BE2C (cell line): ENCODE measurements around the gene LARP4B.

Experiments used
- DNase-seq: peaks from one replicate; pipeline ENCODE4 v3.0.0-alpha.2; 2020
- H3K27me3 ChIP-seq: fragments of 250-450 bp; sonication (Bioruptor Pico); 2 replicates; pipeline ENCODE4 v1.5.1; 2020; ENCODE audit warnings: mild to moderate bottlenecking
- H3K36me3 ChIP-seq: fragments of 250-450 bp; sonication (Bioruptor Pico); 2 replicates; pipeline ENCODE4 v1.5.1; 2020; ENCODE audit warnings: mild to moderate bottlenecking
- H3K4me1 ChIP-seq: fragments of 250-450 bp; sonication (Bioruptor Pico); 2 replicates; pipeline ENCODE4 v1.5.1; 2020
- H3K4me3 ChIP-seq: 2 replicates; pipeline ENCODE4 v1.5.1; 2011; ENCODE audit warnings: low read depth, low read length
- H3K9me3 ChIP-seq: fragments of 250-450 bp; sonication (Bioruptor Pico); 2 replicates; pipeline ENCODE4 v1.5.1; 2020
- CTCF ChIP-seq: IDR thresholded peaks from 2 replicates; pipeline ENCODE4 v1.5.1; 2012; ENCODE audit warnings: mild to moderate bottlenecking, low read depth, low read length

LARP4B gene

GRCh38 chr10:855671-856070 lies 75.8 kb downstream of the LARP4B start:
- Histone ChIP-seq H3K36me3 (peaks cover 25% of the 10 kb centered on the region; the same call in 1 of the 2 replicates), H3K27me3 (no peaks in the 10 kb centered on the region), H3K4me3 (no peak overlapping the region), H3K4me1 (no peaks in the 10 kb centered on the region), H3K9me3 (no peaks in the 10 kb centered on the region)
- TF ChIP-seq CTCF: no peak
- DNase-seq: no peak

GRCh38 chr10:855079-855478 lies 76.4 kb downstream of the LARP4B start:
- no peak overlapping the region for H3K4me3 ChIP-seq
- no peak for DNase-seq
- H3K27me3 ChIP-seq: no peaks in the 10 kb centered on the region
- TF ChIP-seq CTCF: no peak
- no peaks in the 10 kb centered on the region for H3K9me3 ChIP-seq
- no peaks in the 10 kb centered on the region for H3K4me1 ChIP-seq
- peaks cover 19% of the 10 kb centered on the region for H3K36me3 ChIP-seq

GRCh38 chr10:853017-853416 lies 78.5 kb downstream of the LARP4B start:
- DNase-seq: no peak
- no peaks in the 10 kb centered on the region for H3K27me3 ChIP-seq
- H3K4me3 ChIP-seq: no peak overlapping the region
- H3K36me3 ChIP-seq: peaks cover 19% of the 10 kb centered on the region
- TF ChIP-seq CTCF: no peak
- H3K9me3 ChIP-seq: no peaks in the 10 kb centered on the region
- no peaks in the 10 kb centered on the region for H3K4me1 ChIP-seq

GRCh38 chr10:852386-852785 lies 79.1 kb downstream of the LARP4B start:
- Histone ChIP-seq H3K9me3 (no peaks in the 10 kb centered on the region), H3K27me3 (no peaks in the 10 kb centered on the region), H3K4me3 (no peak overlapping the region), H3K36me3 (peaks cover 23% of the 10 kb centered on the region), H3K4me1 (no peaks in the 10 kb centered on the region)
- DNase-seq: no peak
- no peak for TF ChIP-seq CTCF

- no peak for TF ChIP-seq CTCF
- DNase-seq: no peak
- H3K36me3 ChIP-seq: peaks cover 20% of the 10 kb centered on the region
These were observed 79.6 kb downstream of the LARP4B start for GRCh38 chr10:851901-852300.

GRCh38 chr10:850093-850492 lies 81.4 kb downstream of the LARP4B start:
- no peak for TF ChIP-seq CTCF
- no peak for DNase-seq
- Histone ChIP-seq H3K4me3 (no peak overlapping the region), H3K9me3 (no peaks in the 10 kb centered on the region), H3K27me3 (no peaks in the 10 kb centered on the region), H3K4me1 (no peaks in the 10 kb centered on the region), H3K36me3 (peaks cover 14% of the 10 kb centered on the region)

More at GRCh38 chr10:851901-852300, 79.6 kb downstream of the LARP4B start:
- Histone ChIP-seq H3K27me3 (no peaks in the 10 kb centered on the region), H3K4me1 (no peaks in the 10 kb centered on the region), H3K9me3 (no peaks in the 10 kb centered on the region), H3K4me3 (no peak overlapping the region)
